NCI-H128 (cell line): ENCODE data around the gene RANGAP1.
"Not testable (repeated sequence)": the region's sequence is repeated elsewhere in the genome, so short reads cannot be mapped to it uniquely, and the experiment has no call there.

Source experiments
- DNase-seq: peaks from one replicate; lab custom pipeline; 2025; ENCODE audit not compliant: unreplicated experiment; lab: John Stamatoyannopoulos, UW

Gene RANGAP1

GRCh38 chr22:41261541-41262249, 24.3 kb downstream of the RANGAP1 start:
- no peak for DNase-seq

GRCh38 chr22:41260871-41261270, 25.1 kb downstream of the RANGAP1 start:
- no peak for DNase-seq

DNA sequence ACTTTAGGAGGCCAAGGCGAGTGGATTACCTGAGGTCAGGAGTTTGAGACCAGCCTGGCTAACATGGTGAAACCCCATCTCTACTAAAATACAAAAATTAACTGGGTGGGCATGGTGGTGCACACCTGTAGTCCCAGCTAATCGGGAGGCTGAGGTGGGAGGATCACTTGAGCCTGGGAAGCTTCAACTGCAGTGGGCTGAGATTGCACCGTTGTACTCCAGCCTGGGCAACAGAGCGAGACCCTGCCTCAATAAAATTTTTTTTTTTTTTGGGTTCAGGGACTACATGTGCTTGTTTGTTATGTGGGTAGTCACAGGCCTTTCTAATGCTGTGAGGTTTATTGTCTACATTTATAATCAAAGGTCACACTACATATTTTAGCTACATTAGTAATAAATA, 26.2 kb downstream of the RANGAP1 start:
- not testable (repeated sequence) for DNase-seq

GRCh38 chr22:41257696-41258095, 28.3 kb downstream of the RANGAP1 start:
- DNase-seq = no peak

GRCh38 chr22:41256254-41257253, 29.4 kb downstream of the RANGAP1 start:
- DNase-seq = no peak

DNA sequence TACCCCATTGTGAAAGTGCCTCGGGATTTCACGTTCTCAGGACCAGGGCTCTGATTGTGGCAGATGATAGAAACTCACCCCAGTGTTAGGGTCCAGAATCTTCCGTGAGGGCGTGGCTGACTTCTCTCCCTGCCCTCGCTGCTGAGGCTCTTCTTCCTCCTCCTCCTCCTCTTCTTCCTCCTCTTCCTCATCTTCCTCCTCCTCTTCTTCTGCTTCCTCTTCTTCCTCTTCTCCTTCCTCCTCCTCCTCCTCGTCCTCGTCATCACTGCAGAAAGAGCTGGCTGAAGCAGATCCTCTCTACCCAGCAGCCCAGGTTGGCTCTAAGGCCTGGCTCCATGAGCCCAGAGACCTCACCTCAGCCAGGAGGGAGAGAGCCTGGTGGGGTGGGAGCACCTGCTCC, 31.8 kb downstream of the RANGAP1 start:
- no peak for DNase-seq

DNA sequence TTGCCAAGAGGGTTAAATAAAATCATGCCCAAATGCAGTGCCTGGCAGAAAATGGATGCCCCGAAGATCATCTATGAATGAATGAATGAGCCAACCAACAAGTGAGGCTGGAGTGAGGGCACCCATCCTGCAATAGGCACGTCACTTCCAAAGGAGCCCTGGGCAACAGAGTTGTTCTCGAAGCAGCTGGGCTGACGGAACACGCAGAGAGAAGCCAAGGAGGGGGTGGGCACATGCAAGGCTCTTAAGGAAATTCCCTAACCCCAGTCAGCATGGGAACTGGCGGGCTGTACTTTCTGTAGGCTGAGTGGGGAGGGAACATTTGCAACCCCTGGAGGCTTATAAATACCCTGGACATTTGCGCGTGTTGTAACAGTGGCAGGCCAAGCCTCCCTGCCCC, 33.6 kb downstream of the RANGAP1 start:
- no peak for DNase-seq

GRCh38 chr22:41250127-41250526, 35.9 kb downstream of the RANGAP1 start:
- no peak for DNase-seq

GRCh38 chr22:41249442-41249841, 36.5 kb downstream of the RANGAP1 start:
- no peak for DNase-seq

GRCh38 chr22:41248758-41249157, 37.2 kb downstream of the RANGAP1 start:
- DNase-seq = no peak

DNA sequence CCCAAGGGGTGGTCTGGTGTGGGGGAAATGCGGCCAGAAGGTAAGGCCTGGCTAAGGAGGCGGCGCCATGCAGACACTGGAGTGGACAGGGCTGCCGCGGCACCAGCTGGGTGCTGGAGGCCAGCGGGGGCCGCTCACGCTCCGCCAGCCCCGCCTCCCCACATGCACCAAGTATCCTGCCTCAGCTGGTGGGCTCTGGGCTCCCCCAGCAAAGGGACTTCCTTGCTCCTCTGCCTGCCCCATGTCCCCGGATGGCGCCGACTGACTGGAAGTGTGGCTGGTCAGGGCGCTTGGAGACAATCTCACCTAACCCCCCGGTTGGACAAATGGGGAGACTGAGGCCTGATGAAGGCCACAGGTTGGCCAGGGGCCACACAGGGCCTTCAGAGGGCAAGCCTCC, 37.7 kb downstream of the RANGAP1 start:
- DNase-seq = no peak

DNA sequence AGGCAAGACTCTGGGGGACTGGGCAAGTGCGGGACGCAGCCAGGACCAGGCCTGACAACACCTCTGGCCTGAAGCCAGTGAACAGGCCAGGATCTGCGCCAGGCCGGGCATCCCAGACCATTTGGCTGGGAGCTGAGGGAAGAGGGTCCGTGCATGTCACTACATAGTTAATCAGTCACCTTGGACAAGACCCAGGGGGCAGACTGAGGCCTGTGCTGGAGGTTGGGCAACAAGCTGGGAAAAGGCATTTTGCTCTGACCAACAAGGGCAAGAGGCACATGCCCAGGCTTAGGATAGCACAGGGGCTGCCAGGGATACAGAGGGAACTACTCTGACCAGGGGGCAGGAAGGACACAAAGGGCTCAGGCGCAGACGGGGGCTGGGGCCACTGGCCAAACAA, 38.3 kb downstream of the RANGAP1 start:
- DNase-seq = no peak

- no peak for DNase-seq
Observed at GRCh38 chr22:41245917-41246499, 40.0 kb downstream of the RANGAP1 start.

GRCh38 chr22:41243361-41243760, 42.6 kb downstream of the RANGAP1 start:
- no peak for DNase-seq

GRCh38 chr22:41242396-41243117, 43.4 kb downstream of the RANGAP1 start:
- DNase-seq = no peak

- DNase-seq = no peak
Observed at GRCh38 chr22:41241133-41241676, 44.8 kb downstream of the RANGAP1 start.

DNA sequence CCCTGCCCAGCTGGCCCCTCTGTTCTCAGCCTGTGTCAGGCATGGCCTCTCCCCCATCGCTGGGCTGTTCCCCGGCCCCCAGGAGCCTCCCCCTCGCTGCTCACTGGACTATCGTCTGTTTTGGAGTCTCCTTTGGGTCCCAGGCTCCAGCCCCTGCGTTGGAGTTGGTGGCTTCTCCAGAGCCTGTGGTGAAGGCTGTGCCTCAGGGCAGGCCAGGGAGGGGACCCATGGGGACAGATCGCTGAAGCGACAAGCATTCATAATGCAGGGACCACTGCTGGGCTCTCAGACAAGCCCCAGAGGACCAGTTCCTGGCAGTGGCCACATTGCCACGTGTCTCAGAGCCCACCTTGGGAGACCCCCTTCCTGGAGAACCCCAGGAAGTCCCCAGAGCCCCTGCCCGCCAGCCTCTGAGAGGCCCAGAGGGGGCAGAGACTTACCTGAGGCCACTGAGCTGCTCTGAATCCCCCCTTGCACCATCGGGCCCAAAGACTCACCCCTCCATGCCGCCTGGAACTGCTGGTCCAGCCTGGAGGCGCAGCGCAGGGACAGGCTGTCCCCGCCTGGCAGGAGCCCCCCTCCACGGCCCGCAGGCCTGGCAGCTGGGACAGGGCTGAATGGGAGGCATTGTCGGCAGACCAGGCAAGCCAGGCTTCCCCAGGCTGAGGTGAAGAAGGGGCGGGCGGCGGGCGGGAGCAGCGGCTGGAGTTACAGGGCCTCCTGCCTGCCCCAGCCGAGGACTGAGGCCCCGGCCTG, 45.4 kb downstream of the RANGAP1 start, which contains the start of gene CHADL:
Gene CHADL (minus strand): TSS at position 555 of the 756 bp plus-strand sequence. CDS start 50 bp downstream, at position 505.
- DNase-seq = no peak

GRCh38 chr22:41239443-41240128, 46.4 kb downstream of the RANGAP1 start:
- no peak for DNase-seq
